IMR-90 (cell line): Measurements from ENCODE around the gene KLHL29. TPM values are rescaled to one million over a fixed set of nuclear protein-coding genes. Genes with fewer than 3 reads are reported as not detected.

Experiments
- ATAC-seq: fragments of 200-7000 bp; cut with Tn5 transposase; 2 replicates; pipeline ENCODE4 v1.9.1; 2020; ENCODE audit warnings: low read depth, mild to moderate bottlenecking, moderate library complexity
- BruUV-seq: library from RNA; stranded (reverse); fragments of 400-500 nt; replicated peaks from 2 replicates; lab custom pipeline; 2021; lab: Mats Ljungman, UMichigan
- CTCF ChIA-PET: fragments of 300-600 bp; formaldehyde crosslinking; extraction: SDS; loops from one replicate; lab custom pipeline; 2021; ENCODE audit warnings: antibody characterized with exemption; lab: Yijun Ruan, JAX
- POLR2A ChIA-PET: fragments of 300-600 bp; sonication (Branson Sonifier 250); formaldehyde crosslinking; loops from one replicate; lab custom pipeline; 2022; ENCODE audit warnings: antibody characterized with exemption; ENCODE audit not compliant: unreplicated experiment; lab: Charles Lee
- DNase-seq: peaks from one replicate; pipeline ENCODE4 v3.0.0; 2013
- H2AFZ ChIP-seq: replicated peaks from 2 replicates; pipeline ENCODE3; 2013; ENCODE audit warnings: low read length, mild to moderate bottlenecking; ENCODE audit not compliant: poor library complexity
- H2AK5ac ChIP-seq: 2 replicates; pipeline ENCODE4 v1.6.1; 2013; ENCODE audit warnings: low read depth, low read length, inconsistent platforms
- H2AK9ac ChIP-seq: replicated peaks from 2 replicates; pipeline ENCODE3; 2013; ENCODE audit warnings: mild to moderate bottlenecking, low read depth, low read length, moderate library complexity; ENCODE audit not compliant: poor library complexity
- H2BK120ac ChIP-seq: 2 replicates; pipeline ENCODE4 v1.6.1; 2013; ENCODE audit warnings: low read depth, low read length, inconsistent platforms
- H2BK15ac ChIP-seq: 3 replicates; pipeline ENCODE4 v1.6.1; 2013; ENCODE audit warnings: low read depth, low read length, inconsistent platforms
- H2BK20ac ChIP-seq: 2 replicates; pipeline ENCODE4 v1.6.1; 2013; ENCODE audit warnings: low read depth, mild to moderate bottlenecking, inconsistent platforms, low read length, moderate library complexity
- H2BK5ac ChIP-seq: 2 replicates; pipeline ENCODE4 v1.6.1; 2013; ENCODE audit warnings: mild to moderate bottlenecking, low read depth, low read length, inconsistent platforms; ENCODE audit not compliant: poor library complexity, severe bottlenecking
- H3K14ac ChIP-seq: replicated peaks from 2 replicates; pipeline ENCODE4 v1.6.1; 2013; ENCODE audit warnings: low read depth, low read length, inconsistent platforms
- H3K18ac ChIP-seq: 2 replicates; pipeline ENCODE4 v1.6.1; 2013; ENCODE audit warnings: low read depth, low read length, control low read depth
- H3K23ac ChIP-seq: 2 replicates; pipeline ENCODE4 v1.6.1; 2013; ENCODE audit warnings: low read depth, low read length, inconsistent platforms
- H3K27ac ChIP-seq: 2 replicates; pipeline ENCODE4 v1.5.1; 2013; ENCODE audit warnings: mild to moderate bottlenecking, control low read depth, low read length; ENCODE audit not compliant: insufficient read depth
- H3K27me3 ChIP-seq: 2 replicates; pipeline ENCODE4 v1.6.1; 2013; ENCODE audit warnings: low read length; ENCODE audit not compliant: control insufficient read depth, insufficient read depth
- H3K36me3 ChIP-seq: 2 replicates; pipeline ENCODE4 v1.6.1; 2013; ENCODE audit warnings: low read length, mixed read lengths; ENCODE audit not compliant: control insufficient read depth, insufficient read depth
- H3K4ac ChIP-seq: 2 replicates; pipeline ENCODE4 v1.6.1; 2013; ENCODE audit warnings: low read depth, low read length, inconsistent platforms
- H3K4me1 ChIP-seq: 2 replicates; pipeline ENCODE4 v1.6.1; 2013; ENCODE audit warnings: low read length, mixed read lengths; ENCODE audit not compliant: control insufficient read depth, insufficient read depth
- H3K4me2 ChIP-seq: 2 replicates; pipeline ENCODE4 v1.6.1; 2013; ENCODE audit warnings: low read depth, mild to moderate bottlenecking, control low read depth, low read length, moderate library complexity
- H3K4me3 ChIP-seq: 2 replicates; pipeline ENCODE4 v1.5.1; 2013; ENCODE audit warnings: low read depth, mild to moderate bottlenecking, control low read depth, low read length, moderate library complexity; ENCODE audit not compliant: insufficient read depth
- H3K56ac ChIP-seq: 2 replicates; pipeline ENCODE4 v1.6.1; 2013; ENCODE audit warnings: low read length, inconsistent platforms; ENCODE audit not compliant: insufficient read depth; ENCODE audit errors: extremely low read depth
- H3K79me1 ChIP-seq, 2 experiments: 2 replicates each; pipeline ENCODE4 v1.6.1; 2013; ENCODE audit warnings: low read length in 2 of 2, inconsistent platforms in 1 of 2, low read depth in 1 of 2
- H3K9ac ChIP-seq: 2 replicates; pipeline ENCODE4 v1.6.1; 2013; ENCODE audit warnings: low read depth, low read length, control low read depth
- H3K9me1 ChIP-seq: 2 replicates; pipeline ENCODE4 v1.6.1; 2013; ENCODE audit warnings: low read length, inconsistent platforms; ENCODE audit not compliant: insufficient read depth
- H3K9me3 ChIP-seq: 2 replicates; pipeline ENCODE4 v1.6.1; 2013; ENCODE audit warnings: low read length; ENCODE audit not compliant: control insufficient read depth, insufficient read depth
- H4K20me1 ChIP-seq: 2 replicates; pipeline ENCODE4 v1.6.1; 2013; ENCODE audit warnings: low read length, inconsistent platforms; ENCODE audit not compliant: insufficient read depth
- H4K5ac ChIP-seq: 2 replicates; pipeline ENCODE4 v1.6.1; 2013; ENCODE audit warnings: mild to moderate bottlenecking, low read depth, low read length, control low read depth
- H4K8ac ChIP-seq, 2 experiments: 2 replicates each; pipeline ENCODE4 v1.6.1; 2013; ENCODE audit warnings: low read depth in 2 of 2, low read length in 2 of 2, control low read depth in 1 of 2, inconsistent platforms in 1 of 2
- H4K91ac ChIP-seq: 2 replicates; pipeline ENCODE4 v1.6.1; 2013; ENCODE audit warnings: low read depth, low read length, inconsistent platforms; ENCODE audit not compliant: insufficient read depth
- BHLHE40 ChIP-seq: fragments of 150-350 bp; IDR thresholded peaks from 2 replicates; pipeline ENCODE4 v1.6.1; 2016; ENCODE audit warnings: mild to moderate bottlenecking, low read depth, low read length
- CEBPB ChIP-seq: IDR thresholded peaks from 2 replicates; pipeline ENCODE4 v1.6.1; 2012; ENCODE audit warnings: low read depth, low read length, improper control_type of control experiment
- CHD1 ChIP-seq: IDR thresholded peaks from 2 replicates; pipeline ENCODE4 v1.6.1; 2012; ENCODE audit warnings: low read depth, low read length, improper control_type of control experiment
- FOS ChIP-seq: fragments of 150-350 bp; IDR thresholded peaks from 2 replicates; pipeline ENCODE4 v1.6.1; 2016; ENCODE audit warnings: low read depth, low read length
- MAFK ChIP-seq: IDR thresholded peaks from 2 replicates; pipeline ENCODE4 v1.6.1; 2012; ENCODE audit warnings: low read depth, low read length, improper control_type of control experiment
- MXI1 ChIP-seq: IDR thresholded peaks from 2 replicates; pipeline ENCODE4 v1.6.1; 2012; ENCODE audit warnings: low read depth, mild to moderate bottlenecking, low read length, moderate library complexity, borderline replicate concordance
- NFE2L2 ChIP-seq: fragments of 150-350 bp; IDR thresholded peaks from 2 replicates; pipeline ENCODE4 v1.6.1; 2016; ENCODE audit warnings: low read depth, mild to moderate bottlenecking, low read length
- RAD21 ChIP-seq: IDR thresholded peaks from 2 replicates; pipeline ENCODE4 v1.6.1; 2012; ENCODE audit warnings: low read length, improper control_type of control experiment
- RFX5 ChIP-seq: IDR thresholded peaks from 2 replicates; pipeline ENCODE4 v1.8.0; 2012; ENCODE audit warnings: low read depth, mild to moderate bottlenecking, low read length, moderate library complexity
- SMC3 ChIP-seq: fragments of 150-350 bp; IDR thresholded peaks from 2 replicates; pipeline ENCODE4 v1.6.1; 2016; ENCODE audit warnings: low read depth, mild to moderate bottlenecking, antibody characterized with exemption, low read length, moderate library complexity
- WGBS, 2 experiments: methylation state at CpG; one replicate each; pipeline versions ENCODE4 v1.1.5 to v1.1.7; 2013; ENCODE audit warnings: missing lambda C conversion rate in 2 of 2; ENCODE audit not compliant: insufficient read length in 1 of 2; ENCODE audit errors: extremely low coverage in 2 of 2; 5-methylcytosine and 5-hydroxymethylcytosine counted together
- dilution Hi-C: fragments of 300-500 bp; cut with HindIII; formaldehyde crosslinking; loops from one replicate; pipeline ENCODE4 v1.14.3; 2018; ENCODE audit warnings: low sequenced_read_pairs; ENCODE audit not compliant: unreplicated experiment
- in situ Hi-C: fragments of 300-500 bp; cut with MboI; formaldehyde crosslinking; loops from 3 replicates; pipeline ENCODE4 v1.14.3; 2019; ENCODE audit warnings: low sequenced_read_pairs, inconsistent platforms, mixed read lengths
- intact Hi-C: fragments of 100-400 bp; cut with micrococcal nuclease; formaldehyde crosslinking; loops from 2 replicates; pipeline ENCODE4 v1.10.0; 2022
- polyA plus RNA-seq, 3 experiments: library from polyadenylated mRNA; depleted of rRNA; stranded (reverse); fragments of >200 nt; gene quantifications; 2 replicates each; pipeline ENCODE4 v1.2.3, GENCODE V29; 2012; ENCODE audit warnings: low replicate concordance in 1 of 3
- total RNA-seq: library from RNA; depleted of rRNA; stranded (reverse); fragments of >200 nt; gene quantifications from 2 replicates; pipeline ENCODE4 v1.2.3, GENCODE V29; 2012
- TF ChIP-seq, protein P1 (sequence below): fragments of 150-350 bp; IDR thresholded peaks from 2 replicates; pipeline ENCODE4 v1.6.1; 2016; ENCODE audit warnings: low read depth, mild to moderate bottlenecking, low read length, moderate library complexity, borderline replicate concordance

The KLHL29 gene
- total and polyA plus RNA-seq, 2 of the 4 experiments (the other 2 are of a cell fraction), result 2.0 to 8.0 TPM

- H2BK20ac ChIP-seq, result no peak overlapping the region
- CTCF ChIA-PET, result no interaction called here
- no peaks in the 10 kb centered on the region for H3K27me3 ChIP-seq
- 98% methylated on average over 6 of the region's 17 CpGs; no CpG with 5 or more reads in 1 of the 2 experiments for WGBS, 2 experiments
- H3K79me1 ChIP-seq, result peaks cover 0 to 19% of the 10 kb centered on the region in 2 experiments; a peak in 3 of 4 replicates
- H3K4me1 ChIP-seq, result peaks cover 24% of the 10 kb centered on the region
- no peak overlapping the region for H3K4ac ChIP-seq
- no peak overlapping the region; the same call in 1 of the 2 replicates for H2AK5ac ChIP-seq
- no TSS peak for BruUV-seq
- no peaks in the 10 kb centered on the region for H3K36me3 ChIP-seq
- DNase-seq (no peak), ATAC-seq (no peak)
- H2BK5ac ChIP-seq, result no peak overlapping the region
- no peak overlapping the region for H4K8ac ChIP-seq
- no peak overlapping the region for H3K27ac ChIP-seq
- intact Hi-C loops, result no loop called here
- no peak overlapping the region for H4K5ac ChIP-seq
- POLR2A ChIA-PET, result no interaction called here
- in situ Hi-C loops, result no loop called here
- no peak overlapping the region for H4K91ac ChIP-seq
- no peak overlapping the region for H3K9ac ChIP-seq
- H3K9me3 ChIP-seq, result no peaks in the 10 kb centered on the region
- no peak overlapping the region for H3K18ac ChIP-seq
- no peak overlapping the region for H3K4me2 ChIP-seq
- no peak overlapping the region for H3K56ac ChIP-seq
- dilution Hi-C loops, result no loop called here
- no peak overlapping the region for H3K4me3 ChIP-seq
- H3K23ac ChIP-seq, result no peak overlapping the region
- H2AK9ac ChIP-seq, result no peak overlapping the region
- H3K14ac ChIP-seq, result no peak overlapping the region
- H2BK120ac ChIP-seq, result peak overlapping the region; percentile 2; the same call in 1 of the 2 replicates
- H2BK15ac ChIP-seq, result no peak overlapping the region
- no peaks in the 10 kb centered on the region for H3K9me1 ChIP-seq
- H2AFZ ChIP-seq, result no peak overlapping the region
- TF ChIP-seq, protein P1, sequence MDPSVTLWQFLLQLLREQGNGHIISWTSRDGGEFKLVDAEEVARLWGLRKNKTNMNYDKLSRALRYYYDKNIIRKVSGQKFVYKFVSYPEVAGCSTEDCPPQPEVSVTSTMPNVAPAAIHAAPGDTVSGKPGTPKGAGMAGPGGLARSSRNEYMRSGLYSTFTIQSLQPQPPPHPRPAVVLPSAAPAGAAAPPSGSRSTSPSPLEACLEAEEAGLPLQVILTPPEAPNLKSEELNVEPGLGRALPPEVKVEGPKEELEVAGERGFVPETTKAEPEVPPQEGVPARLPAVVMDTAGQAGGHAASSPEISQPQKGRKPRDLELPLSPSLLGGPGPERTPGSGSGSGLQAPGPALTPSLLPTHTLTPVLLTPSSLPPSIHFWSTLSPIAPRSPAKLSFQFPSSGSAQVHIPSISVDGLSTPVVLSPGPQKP, result no peak
- TF ChIP-seq MXI1 (no peak), CEBPB (no peak), FOS (no peak), CHD1 (no peak), BHLHE40 (no peak), NFE2L2 (no peak), RFX5 (no peak), MAFK (no peak), SMC3 (no peak), RAD21 (no peak)
- H4K20me1 ChIP-seq, result peaks cover 4% of the 10 kb centered on the region; the same call in 1 of the 2 replicates
These were observed 71.4 kb downstream of the KLHL29 start for GRCh38 chr2:23456396-23456795.
